Spleen (tissue), 11 donors: ENCODE measurements around the gene KANSL1. TPM values are rescaled to one million over a fixed set of nuclear protein-coding genes. Genes with fewer than 3 reads are reported as not detected.

Experiments
- DNase-seq: peaks from one replicate; pipeline ENCODE4 v3.0.0-alpha.2; 2020
- H3K27ac ChIP-seq, 8 donors: fragments of 200-600 bp; sonication (generic) in 7 of 8; 1 replicate in 4 of 8; 2 replicates in 4 of 8; pipeline versions ENCODE4 v1.5.0 to v1.8.0; 2016 to 2021; ENCODE audit warnings: inconsistent platforms in 4 of 8, mild to moderate bottlenecking in 4 of 8, moderate library complexity in 1 of 8
- H3K27me3 ChIP-seq, 7 donors: fragments of 200-600 bp; sonication (generic) in 6 of 7; replicated peaks in 1 of 7; 1 replicate in 4 of 7; 2 replicates in 3 of 7; pipeline versions ENCODE4 v1.5.0 to v1.8.0; 2016 to 2021; ENCODE audit warnings: inconsistent platforms in 3 of 7, mild to moderate bottlenecking in 1 of 7
- H3K36me3 ChIP-seq, 6 donors: fragments of 200-600 bp; sonication (generic) in 5 of 6; 1 replicate in 4 of 6; 2 replicates in 2 of 6; pipeline versions ENCODE4 v1.5.0 to v1.8.0; 2016 to 2021; ENCODE audit warnings: inconsistent platforms in 2 of 6
- H3K4me1 ChIP-seq, 6 donors: fragments of 200-600 bp; sonication (generic) in 5 of 6; 1 replicate in 3 of 6; 2 replicates in 3 of 6; pipeline versions ENCODE4 v1.5.0 to v1.8.0; 2016 to 2021; ENCODE audit warnings: inconsistent platforms in 3 of 6
- H3K4me3 ChIP-seq, 8 donors: fragments of 200-600 bp; sonication (generic) in 7 of 8; 1 replicate in 4 of 8; 2 replicates in 4 of 8; pipeline versions ENCODE4 v1.5.0 to v1.8.0; 2016 to 2021; ENCODE audit warnings: inconsistent platforms in 4 of 8, mild to moderate bottlenecking in 4 of 8, moderate library complexity in 2 of 8
- H3K9me3 ChIP-seq, 8 donors: fragments of 200-600 bp; sonication (generic) in 7 of 8; 1 replicate in 4 of 8; 2 replicates in 4 of 8; pipeline versions ENCODE4 v1.5.0 to v1.8.0; 2016 to 2021; ENCODE audit warnings: inconsistent platforms in 4 of 8
- CTCF ChIP-seq, 11 experiments: fragments of 200-600 bp in 7 of 11; fragments of 450-650 bp in 4 of 11; sonication (generic) in 4 of 11; IDR thresholded peaks in 8 of 11; conservative IDR thresholded peaks in 3 of 11; 1 replicate in 7 of 11; 2 replicates in 4 of 11; pipeline versions ENCODE4 v1.4.0 to v1.8.0; 2016 to 2021; ENCODE audit warnings: antibody characterized with exemption in 11 of 11, inconsistent platforms in 4 of 11, mild to moderate bottlenecking in 1 of 11
- POLR2A ChIP-seq, 3 donors: fragments of 450-650 bp; IDR thresholded peaks; one replicate each; pipeline ENCODE4 v1.5.1; 2017; ENCODE audit warnings: antibody characterized with exemption in 3 of 3, mild to moderate bottlenecking in 1 of 3
- POLR2AphosphoS5 ChIP-seq, 3 donors: sonication (generic); formaldehyde crosslinking; IDR thresholded peaks; one replicate each; pipeline ENCODE4 v1.5.1; 2017; ENCODE audit warnings: antibody characterized with exemption in 3 of 3
- WGBS, 5 donors: extraction: QIAGEN DNeasy Blood & Tissue Kit in 3 of 5; methylation state at CpG; one replicate each; pipeline versions ENCODE4 v1.1.5 to v1.1.7; 2013 to 2018; 5-methylcytosine and 5-hydroxymethylcytosine counted together
- intact Hi-C: fragments of 100-400 bp; cut with DNase I; formaldehyde crosslinking; loops from one replicate; pipeline ENCODE4 v1.15.0; 2023; ENCODE audit warnings: low total_unique reads
- polyA plus RNA-seq, 3 donors: library from polyadenylated mRNA; stranded (reverse); fragments of 200-250 nt; gene quantifications; one replicate each; pipeline ENCODE4 v1.2.1, GENCODE V29; 2013
- total RNA-seq, 7 donors: library from RNA; depleted of rRNA in 3 of 7; stranded (reverse); fragments of >200 nt in 3 of 7; fragmentation: NEBNext Ultra II Directional in 4 of 7; extraction: Animal tissue kit (Norgen Biotek cat#: 25700) in 4 of 7; gene quantifications; one replicate each; pipeline versions ENCODE4 v1.1.0 to v1.2.1, GENCODE V29; 2016 to 2021
- donor health status: healthy with polysubstance abuse.
- donor health status: DM: no; HTN: no; CAD: no; lungs with moderate emphysema.
- donor health status: DM: no; HTN: no; CAD: no.
- donor health status: Bipolar disorder and iron deficiency.
- donor health status: healthy.
- donor health status: DM: no; HTN: no; CAD: no.
- donor health status: DM: yes; HTN: yes; CAD: no.

KANSL1 gene
- total and polyA plus RNA-seq, 10 donors = 10.9 to 173 (median 116) TPM

GRCh38 chr17:45996282-45996937, 196.8 kb downstream of the KANSL1 start:
- TF ChIP-seq POLR2AphosphoS5 (IDR thresholded peaks at IDR 0.05) (no peak), CTCF (IDR thresholded peaks at IDR 0.05 in 8 of 11, conservative IDR thresholded peaks at IDR 0.05 in 3 of 11) (no peak), POLR2A (IDR thresholded peaks at IDR 0.05) (no peak)
- Histone ChIP-seq H3K27me3 (no peaks in the 10 kb centered on the region), H3K9me3 (no peaks in the 10 kb centered on the region), H3K4me3 (no peak overlapping the region), H3K27ac (no peak overlapping the region), H3K36me3 (no peaks in the 10 kb centered on the region), H3K4me1 (peaks cover 0 to 10% (median 0%) of the 10 kb centered on the region in 6 donors)
- WGBS, 5 donors = 72 to 88% (median 85%) methylated on average over 30 to 31 of the region's 31 CpGs
- no peak for DNase-seq
- intact Hi-C loops = no loop called here

GRCh38 chr17:45995627-45996270, 197.5 kb downstream of the KANSL1 start:
- WGBS, 5 donors = 71 to 81% (median 77%) methylated on average over 12 to 14 of the region's 14 CpGs
- no peak for TF ChIP-seq POLR2A (IDR thresholded peaks at IDR 0.05)
- no peak for TF ChIP-seq CTCF (IDR thresholded peaks at IDR 0.05 in 8 of 11, conservative IDR thresholded peaks at IDR 0.05 in 3 of 11)
- TF ChIP-seq POLR2AphosphoS5 (IDR thresholded peaks at IDR 0.05) = peak; percentile 26 to 51 (median 39)

GRCh38 chr17:45994987-45995386, 198.2 kb downstream of the KANSL1 start:
- 88 to 95% (median 92%) methylated on average over 8 of the region's 8 CpGs for WGBS, 5 donors
- intact Hi-C loops = no loop called here
- no peaks in the 10 kb centered on the region for H3K9me3 ChIP-seq
- DNase-seq = no peak
- H3K27me3 ChIP-seq = no peaks in the 10 kb centered on the region
- peaks cover 0 to 10% (median 0%) of the 10 kb centered on the region in 6 donors for H3K4me1 ChIP-seq
- H3K4me3 ChIP-seq = no peak overlapping the region
- H3K27ac ChIP-seq = no peak overlapping the region
- H3K36me3 ChIP-seq = no peaks in the 10 kb centered on the region
- TF ChIP-seq POLR2A (IDR thresholded peaks at IDR 0.05) (no peak), CTCF (IDR thresholded peaks at IDR 0.05 in 8 of 11, conservative IDR thresholded peaks at IDR 0.05 in 3 of 11) (no peak), POLR2AphosphoS5 (IDR thresholded peaks at IDR 0.05) (no peak)

More at GRCh38 chr17:45995627-45996270, 197.5 kb downstream of the KANSL1 start:
- no peak for DNase-seq
- intact Hi-C loops = no loop called here
- Histone ChIP-seq H3K4me1 (peaks cover 0 to 10% (median 0%) of the 10 kb centered on the region in 6 donors), H3K27me3 (no peaks in the 10 kb centered on the region), H3K27ac (no peak overlapping the region), H3K4me3 (no peak overlapping the region), H3K9me3 (no peaks in the 10 kb centered on the region), H3K36me3 (no peaks in the 10 kb centered on the region)

- Histone ChIP-seq H3K27me3 (no peaks in the 10 kb centered on the region), H3K9me3 (no peaks in the 10 kb centered on the region), H3K27ac (no peak overlapping the region), H3K36me3 (no peaks in the 10 kb centered on the region), H3K4me1 (peaks cover 0 to 10% (median 0%) of the 10 kb centered on the region in 6 donors), H3K4me3 (no peak overlapping the region)
- DNase-seq = no peak
- WGBS, 5 donors = 82 to 94% (median 92%) methylated on average over 16 of the region's 16 CpGs
- TF ChIP-seq POLR2AphosphoS5 (IDR thresholded peaks at IDR 0.05) (no peak), CTCF (IDR thresholded peaks at IDR 0.05 in 8 of 11, conservative IDR thresholded peaks at IDR 0.05 in 3 of 11) (no peak), POLR2A (IDR thresholded peaks at IDR 0.05) (no peak)
- intact Hi-C loops = no loop called here
Measured at GRCh38 chr17:45993962-45994627, 199.1 kb downstream of the KANSL1 start.
